Neural cell (in vitro differentiated cells): ENCODE measurements around the gene SORCS1. TPM values are rescaled to one million over a fixed set of nuclear protein-coding genes. Genes with fewer than 3 reads are reported as not detected.

Source experiments
- H2AFZ ChIP-seq: fragments of 200-600, 300-800 bp; sonication (generic), shearing (Covaris generic); 2 replicates; pipeline ENCODE4 v1.6.0; 2014; ENCODE audit warnings: low read depth, mild to moderate bottlenecking, antibody characterized with exemption, low read length, moderate library complexity
- H3F3A ChIP-seq: fragments of 200-600 bp; shearing (Covaris generic); 2 replicates; pipeline ENCODE4 v1.6.1; 2016; ENCODE audit warnings: mild to moderate bottlenecking, moderate library complexity, mixed read lengths, antibody characterized with exemption, low read length; ENCODE audit not compliant: insufficient read depth, poor library complexity, severe bottlenecking
- H3K27ac ChIP-seq: fragments of 200-600, 300-800 bp; sonication (generic), shearing (Covaris generic); 2 replicates; pipeline ENCODE4 v1.5.1; 2014; ENCODE audit warnings: mild to moderate bottlenecking, low read length, moderate library complexity
- H3K27me3 ChIP-seq: fragments of 300-800, 200-600 bp; sonication (generic), shearing (Covaris generic); 2 replicates; pipeline ENCODE4 v1.6.0; 2014; ENCODE audit warnings: mild to moderate bottlenecking, low read depth, low read length, moderate library complexity; ENCODE audit not compliant: insufficient read depth
- H3K36me3 ChIP-seq: fragments of 300-800, 200-600 bp; sonication (generic), shearing (Covaris generic); 2 replicates; pipeline ENCODE4 v1.5.1; 2014; ENCODE audit warnings: mild to moderate bottlenecking, antibody characterized with exemption, low read length, moderate library complexity; ENCODE audit not compliant: insufficient read depth
- H3K4me2 ChIP-seq: fragments of 300-800, 200-600 bp; sonication (generic), shearing (Covaris generic); 2 replicates; pipeline ENCODE4 v1.6.0; 2014; ENCODE audit warnings: mild to moderate bottlenecking, low read length
- H3K4me3 ChIP-seq: fragments of 300-800, 200-600 bp; sonication (generic), shearing (Covaris generic); 2 replicates; pipeline ENCODE4 v1.5.1; 2014; ENCODE audit warnings: mild to moderate bottlenecking, low read length, moderate library complexity
- H3K79me2 ChIP-seq: fragments of 200-600 bp; shearing (Covaris generic); replicated peaks from 2 replicates; pipeline ENCODE4 v1.6.0; 2014; ENCODE audit warnings: mild to moderate bottlenecking, low read length, moderate library complexity; ENCODE audit not compliant: insufficient read depth
- H3K9ac ChIP-seq: fragments of 300-800, 200-600 bp; sonication (generic), shearing (Covaris generic); 2 replicates; pipeline ENCODE4 v1.6.1; 2016; ENCODE audit warnings: mild to moderate bottlenecking, low read length, mixed read lengths
- H3K9me2 ChIP-seq: fragments of 200-600 bp; shearing (Covaris generic); 2 replicates; pipeline ENCODE4 v1.6.1; 2016; ENCODE audit warnings: mild to moderate bottlenecking, low read length, mixed read lengths; ENCODE audit not compliant: insufficient read depth
- H3K9me3 ChIP-seq: fragments of 200-600, 300-800 bp; sonication (generic), shearing (Covaris generic); 2 replicates; pipeline ENCODE4 v1.6.1; 2016; ENCODE audit warnings: mild to moderate bottlenecking, mixed run types, low read length, moderate library complexity, mixed read lengths
- H4K20me1 ChIP-seq: fragments of 200-600 bp; shearing (Covaris generic); 2 replicates; pipeline ENCODE4 v1.6.1; 2016; ENCODE audit warnings: mild to moderate bottlenecking, mixed run types; ENCODE audit not compliant: insufficient read depth
- EZH2 ChIP-seq: fragments of 200-600, 300-800 bp; shearing (Covaris generic), sonication (generic); IDR thresholded peaks from 2 replicates; pipeline ENCODE4 v1.6.1; 2014; ENCODE audit warnings: antibody characterized with exemption, low read length, borderline replicate concordance, mild to moderate bottlenecking; ENCODE audit not compliant: insufficient read depth, poor library complexity, severe bottlenecking
- POLR2AphosphoS5 ChIP-seq: IDR thresholded peaks from 2 replicates; pipeline ENCODE4 v1.6.1; 2012
- RAD21 ChIP-seq: fragments of 450-650 bp; conservative IDR thresholded peaks from 2 replicates; pipeline ENCODE4 v1.6.1; 2014; ENCODE audit warnings: antibody characterized with exemption, mild to moderate bottlenecking, moderate library complexity
- SMC3 ChIP-seq: fragments of 450-650 bp; conservative IDR thresholded peaks from 2 replicates; pipeline ENCODE4 v1.6.1; 2014; ENCODE audit warnings: antibody characterized with exemption, mild to moderate bottlenecking, moderate library complexity; ENCODE audit not compliant: poor library complexity
- TAF1 ChIP-seq: IDR thresholded peaks from 2 replicates; pipeline ENCODE4 v1.6.1; 2012; ENCODE audit warnings: low read depth
- polyA plus RNA-seq: library from polyadenylated mRNA; depleted of rRNA; stranded (reverse); fragments of >200 nt; gene quantifications from 2 replicates; pipeline ENCODE4 v1.2.3, GENCODE V29; 2014
- TF ChIP-seq, protein P1 (sequence below): IDR thresholded peaks from 2 replicates; pipeline ENCODE4 v1.6.1; 2012; ENCODE audit warnings: borderline replicate concordance
- TF ChIP-seq, protein P2 (sequence below): fragments of 450-650 bp; IDR thresholded peaks from 2 replicates; pipeline ENCODE4 v1.5.1; 2014; ENCODE audit warnings: antibody characterized with exemption, mild to moderate bottlenecking, moderate library complexity; ENCODE audit not compliant: poor library complexity, severe bottlenecking

The SORCS1 gene
- polyA plus RNA-seq, 1 donor from 2014 or later: 27.0 TPM

GRCh38 chr10:106608066-106608465, 556.4 kb downstream of the SORCS1 start:
- Histone ChIP-seq H3K27ac (no peak overlapping the region), H3K9ac (no peak overlapping the region), H3K79me2 (no peaks in the 10 kb centered on the region), H3F3A (no peaks in the 10 kb centered on the region), H3K36me3 (no peaks in the 10 kb centered on the region), H3K27me3 (no peaks in the 10 kb centered on the region), H3K9me3 (no peaks in the 10 kb centered on the region), H3K4me2 (no peak overlapping the region), H3K4me3 (no peak overlapping the region), H4K20me1 (no peaks in the 10 kb centered on the region), H2AFZ (no peak overlapping the region), H3K9me2 (no peaks in the 10 kb centered on the region)
- TF ChIP-seq, protein P1, sequence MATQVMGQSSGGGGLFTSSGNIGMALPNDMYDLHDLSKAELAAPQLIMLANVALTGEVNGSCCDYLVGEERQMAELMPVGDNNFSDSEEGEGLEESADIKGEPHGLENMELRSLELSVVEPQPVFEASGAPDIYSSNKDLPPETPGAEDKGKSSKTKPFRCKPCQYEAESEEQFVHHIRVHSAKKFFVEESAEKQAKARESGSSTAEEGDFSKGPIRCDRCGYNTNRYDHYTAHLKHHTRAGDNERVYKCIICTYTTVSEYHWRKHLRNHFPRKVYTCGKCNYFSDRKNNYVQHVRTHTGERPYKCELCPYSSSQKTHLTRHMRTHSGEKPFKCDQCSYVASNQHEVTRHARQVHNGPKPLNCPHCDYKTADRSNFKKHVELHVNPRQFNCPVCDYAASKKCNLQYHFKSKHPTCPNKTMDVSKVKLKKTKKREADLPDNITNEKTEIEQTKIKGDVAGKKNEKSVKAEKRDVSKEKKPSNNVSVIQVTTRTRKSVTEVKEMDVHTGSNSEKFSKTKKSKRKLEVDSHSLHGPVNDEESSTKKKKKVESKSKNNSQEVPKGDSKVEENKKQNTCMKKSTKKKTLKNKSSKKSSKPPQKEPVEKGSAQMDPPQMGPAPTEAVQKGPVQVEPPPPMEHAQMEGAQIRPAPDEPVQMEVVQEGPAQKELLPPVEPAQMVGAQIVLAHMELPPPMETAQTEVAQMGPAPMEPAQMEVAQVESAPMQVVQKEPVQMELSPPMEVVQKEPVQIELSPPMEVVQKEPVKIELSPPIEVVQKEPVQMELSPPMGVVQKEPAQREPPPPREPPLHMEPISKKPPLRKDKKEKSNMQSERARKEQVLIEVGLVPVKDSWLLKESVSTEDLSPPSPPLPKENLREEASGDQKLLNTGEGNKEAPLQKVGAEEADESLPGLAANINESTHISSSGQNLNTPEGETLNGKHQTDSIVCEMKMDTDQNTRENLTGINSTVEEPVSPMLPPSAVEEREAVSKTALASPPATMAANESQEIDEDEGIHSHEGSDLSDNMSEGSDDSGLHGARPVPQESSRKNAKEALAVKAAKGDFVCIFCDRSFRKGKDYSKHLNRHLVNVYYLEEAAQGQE: no peak

DNA sequence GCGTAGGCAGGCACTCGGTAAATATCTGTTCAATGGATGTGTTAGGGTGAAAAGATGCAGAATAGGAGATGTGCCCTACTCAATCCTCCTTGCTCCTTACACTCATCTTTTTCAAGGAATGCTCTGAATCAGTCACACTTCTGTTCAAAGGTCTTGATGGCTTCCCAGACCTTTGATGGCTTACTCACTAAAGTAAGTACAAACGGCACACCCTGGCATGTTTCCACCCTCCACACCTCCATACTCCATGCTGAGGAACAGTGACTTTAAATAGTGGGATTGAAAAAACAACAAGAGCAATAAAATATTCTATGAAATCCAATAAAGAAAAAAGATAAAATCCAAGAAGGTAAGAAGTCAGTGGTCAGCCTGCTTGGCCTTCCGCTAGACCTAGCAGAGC, 569.2 kb downstream of the SORCS1 start:
- H3K4me3 ChIP-seq: no peak overlapping the region
- no peak overlapping the region for H3K4me2 ChIP-seq
- TF ChIP-seq RAD21: no peak
- TF ChIP-seq, protein P1: no peak
- TF ChIP-seq, protein P2, sequence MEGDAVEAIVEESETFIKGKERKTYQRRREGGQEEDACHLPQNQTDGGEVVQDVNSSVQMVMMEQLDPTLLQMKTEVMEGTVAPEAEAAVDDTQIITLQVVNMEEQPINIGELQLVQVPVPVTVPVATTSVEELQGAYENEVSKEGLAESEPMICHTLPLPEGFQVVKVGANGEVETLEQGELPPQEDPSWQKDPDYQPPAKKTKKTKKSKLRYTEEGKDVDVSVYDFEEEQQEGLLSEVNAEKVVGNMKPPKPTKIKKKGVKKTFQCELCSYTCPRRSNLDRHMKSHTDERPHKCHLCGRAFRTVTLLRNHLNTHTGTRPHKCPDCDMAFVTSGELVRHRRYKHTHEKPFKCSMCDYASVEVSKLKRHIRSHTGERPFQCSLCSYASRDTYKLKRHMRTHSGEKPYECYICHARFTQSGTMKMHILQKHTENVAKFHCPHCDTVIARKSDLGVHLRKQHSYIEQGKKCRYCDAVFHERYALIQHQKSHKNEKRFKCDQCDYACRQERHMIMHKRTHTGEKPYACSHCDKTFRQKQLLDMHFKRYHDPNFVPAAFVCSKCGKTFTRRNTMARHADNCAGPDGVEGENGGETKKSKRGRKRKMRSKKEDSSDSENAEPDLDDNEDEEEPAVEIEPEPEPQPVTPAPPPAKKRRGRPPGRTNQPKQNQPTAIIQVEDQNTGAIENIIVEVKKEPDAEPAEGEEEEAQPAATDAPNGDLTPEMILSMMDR: no peak
- no peak for TF ChIP-seq EZH2
- TF ChIP-seq SMC3: no peak
- TF ChIP-seq TAF1: no peak
- no peak for TF ChIP-seq POLR2AphosphoS5
- H3K27me3 ChIP-seq: no peaks in the 10 kb centered on the region
- H3K9ac ChIP-seq: no peak overlapping the region
- no peak overlapping the region for H2AFZ ChIP-seq
- no peaks in the 10 kb centered on the region for H3K9me3 ChIP-seq
- H3F3A ChIP-seq: no peaks in the 10 kb centered on the region
- H3K79me2 ChIP-seq: no peaks in the 10 kb centered on the region
- H3K9me2 ChIP-seq: no peaks in the 10 kb centered on the region
- H4K20me1 ChIP-seq: no peaks in the 10 kb centered on the region
- no peak overlapping the region for H3K27ac ChIP-seq
- no peaks in the 10 kb centered on the region for H3K36me3 ChIP-seq
